DOHH2 (cell line): ENCODE data around the gene SKAP2.
A peak's percentile ranks its signal among the peaks of the same experiment; 100 is the strongest.

Experiments
- H3F3A ChIP-seq: fragments of 200-600 bp; sonication (generic), shearing (Covaris generic); 2 replicates; pipeline ENCODE4 v1.6.0; 2016; ENCODE audit warnings: antibody characterized with exemption, mild to moderate bottlenecking; ENCODE audit not compliant: control insufficient read depth, insufficient read depth
- H3K27ac ChIP-seq: fragments of 200-600 bp; sonication (generic); 2 replicates; pipeline ENCODE4 v1.5.1; 2014; ENCODE audit warnings: low read depth, mild to moderate bottlenecking, low read length, moderate library complexity
- H3K27me3 ChIP-seq: fragments of 200-600 bp; sonication (generic); 2 replicates; pipeline ENCODE4 v1.6.1; 2014; ENCODE audit warnings: mild to moderate bottlenecking, low read length, mixed read lengths; ENCODE audit not compliant: control insufficient read depth
- H3K36me3 ChIP-seq: fragments of 200-600 bp; sonication (generic); 2 replicates; pipeline ENCODE4 v1.6.1; 2014; ENCODE audit warnings: mild to moderate bottlenecking, low read length, moderate library complexity, mixed read lengths; ENCODE audit not compliant: control insufficient read depth
- H3K4me1 ChIP-seq: fragments of 200-600 bp; sonication (generic); 2 replicates; pipeline ENCODE4 v1.6.1; 2014; ENCODE audit warnings: mild to moderate bottlenecking, low read length, mixed read lengths; ENCODE audit not compliant: control insufficient read depth
- H3K4me2 ChIP-seq: fragments of 200-600 bp; sonication (generic); 2 replicates; pipeline ENCODE4 v1.6.0; 2014; ENCODE audit warnings: mild to moderate bottlenecking, low read length, moderate library complexity
- H3K4me3 ChIP-seq: fragments of 200-600 bp; sonication (generic); 2 replicates; pipeline ENCODE4 v1.5.1; 2014; ENCODE audit warnings: mild to moderate bottlenecking, low read length, mixed read lengths
- H3K79me2 ChIP-seq: fragments of 200-600 bp; sonication (generic); 2 replicates; pipeline ENCODE4 v1.6.1; 2014; ENCODE audit warnings: mild to moderate bottlenecking, low read length, mixed read lengths; ENCODE audit not compliant: control insufficient read depth
- H3K9me2 ChIP-seq: fragments of 200-600 bp; sonication (generic); replicated peaks from 2 replicates; pipeline ENCODE4 v1.6.1; 2014; ENCODE audit warnings: mild to moderate bottlenecking, low read length, mixed read lengths; ENCODE audit not compliant: control insufficient read depth
- H3K9me3 ChIP-seq: fragments of 200-600 bp; sonication (generic); 2 replicates; pipeline ENCODE4 v1.6.1; 2014; ENCODE audit warnings: antibody characterized with exemption, low read length, mixed read lengths; ENCODE audit not compliant: control insufficient read depth, insufficient read depth
- H4K20me1 ChIP-seq: fragments of 200-600 bp; sonication (generic); 2 replicates; pipeline ENCODE4 v1.6.0; 2014; ENCODE audit warnings: low read depth, mild to moderate bottlenecking, antibody characterized with exemption, low read length, moderate library complexity; ENCODE audit not compliant: control insufficient read depth, insufficient read depth
- EZH2phosphoT487 ChIP-seq: fragments of 200-600 bp; sonication (generic); IDR thresholded peaks from 2 replicates; pipeline ENCODE4 v1.6.1; 2017; ENCODE audit warnings: borderline replicate concordance, mild to moderate bottlenecking, antibody characterized with exemption, low read length, moderate library complexity, mixed read lengths
- TF ChIP-seq, protein P1 (sequence below): fragments of 200-600 bp; sonication (generic); IDR thresholded peaks from one replicate; pipeline ENCODE4 v1.5.1; 2014; ENCODE audit warnings: antibody characterized with exemption, mild to moderate bottlenecking, low read depth, low read length; ENCODE audit not compliant: poor library complexity, severe bottlenecking

The SKAP2 gene

DNA sequence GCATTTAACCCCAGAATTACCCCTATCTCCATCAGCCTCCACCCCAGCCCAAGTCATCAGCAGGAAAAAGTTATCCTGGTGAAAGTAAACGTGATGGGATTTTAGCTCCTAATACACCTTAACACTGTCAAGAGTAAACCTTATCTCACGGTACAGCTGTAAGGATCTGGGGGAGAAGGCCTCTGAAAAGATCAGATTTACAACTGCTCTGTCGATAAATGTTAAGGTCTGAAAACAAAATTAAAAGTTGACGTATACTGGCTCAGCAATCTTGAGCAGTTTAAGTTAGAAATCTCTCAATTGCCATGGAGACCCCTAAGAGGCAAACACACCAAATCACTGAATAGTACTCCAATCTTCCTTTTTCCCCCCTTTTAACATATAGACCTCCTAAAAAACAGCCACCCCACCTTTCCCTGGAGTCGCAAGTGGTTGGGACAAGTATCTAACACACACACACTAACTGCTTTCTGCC is 6.1 kb downstream of the SKAP2 start:
- Histone ChIP-seq H3K4me1 (peaks cover 67% of the 10 kb centered on the region), H3K27me3 (no peaks in the 10 kb centered on the region), H3K9me3 (no peaks in the 10 kb centered on the region), H3K27ac (no peak overlapping the region), H3F3A (peaks cover 11% of the 10 kb centered on the region), H3K79me2 (peaks cover 67% of the 10 kb centered on the region), H3K4me2 (peak overlapping the region; percentile 60), H4K20me1 (no peaks in the 10 kb centered on the region), H3K9me2 (no peaks in the 10 kb centered on the region), H3K36me3 (peaks cover 4% of the 10 kb centered on the region), H3K4me3 (peak overlapping the region; percentile 37)
- TF ChIP-seq EZH2phosphoT487: no peak
- TF ChIP-seq, protein P1, sequence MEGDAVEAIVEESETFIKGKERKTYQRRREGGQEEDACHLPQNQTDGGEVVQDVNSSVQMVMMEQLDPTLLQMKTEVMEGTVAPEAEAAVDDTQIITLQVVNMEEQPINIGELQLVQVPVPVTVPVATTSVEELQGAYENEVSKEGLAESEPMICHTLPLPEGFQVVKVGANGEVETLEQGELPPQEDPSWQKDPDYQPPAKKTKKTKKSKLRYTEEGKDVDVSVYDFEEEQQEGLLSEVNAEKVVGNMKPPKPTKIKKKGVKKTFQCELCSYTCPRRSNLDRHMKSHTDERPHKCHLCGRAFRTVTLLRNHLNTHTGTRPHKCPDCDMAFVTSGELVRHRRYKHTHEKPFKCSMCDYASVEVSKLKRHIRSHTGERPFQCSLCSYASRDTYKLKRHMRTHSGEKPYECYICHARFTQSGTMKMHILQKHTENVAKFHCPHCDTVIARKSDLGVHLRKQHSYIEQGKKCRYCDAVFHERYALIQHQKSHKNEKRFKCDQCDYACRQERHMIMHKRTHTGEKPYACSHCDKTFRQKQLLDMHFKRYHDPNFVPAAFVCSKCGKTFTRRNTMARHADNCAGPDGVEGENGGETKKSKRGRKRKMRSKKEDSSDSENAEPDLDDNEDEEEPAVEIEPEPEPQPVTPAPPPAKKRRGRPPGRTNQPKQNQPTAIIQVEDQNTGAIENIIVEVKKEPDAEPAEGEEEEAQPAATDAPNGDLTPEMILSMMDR: no peak

DNA sequence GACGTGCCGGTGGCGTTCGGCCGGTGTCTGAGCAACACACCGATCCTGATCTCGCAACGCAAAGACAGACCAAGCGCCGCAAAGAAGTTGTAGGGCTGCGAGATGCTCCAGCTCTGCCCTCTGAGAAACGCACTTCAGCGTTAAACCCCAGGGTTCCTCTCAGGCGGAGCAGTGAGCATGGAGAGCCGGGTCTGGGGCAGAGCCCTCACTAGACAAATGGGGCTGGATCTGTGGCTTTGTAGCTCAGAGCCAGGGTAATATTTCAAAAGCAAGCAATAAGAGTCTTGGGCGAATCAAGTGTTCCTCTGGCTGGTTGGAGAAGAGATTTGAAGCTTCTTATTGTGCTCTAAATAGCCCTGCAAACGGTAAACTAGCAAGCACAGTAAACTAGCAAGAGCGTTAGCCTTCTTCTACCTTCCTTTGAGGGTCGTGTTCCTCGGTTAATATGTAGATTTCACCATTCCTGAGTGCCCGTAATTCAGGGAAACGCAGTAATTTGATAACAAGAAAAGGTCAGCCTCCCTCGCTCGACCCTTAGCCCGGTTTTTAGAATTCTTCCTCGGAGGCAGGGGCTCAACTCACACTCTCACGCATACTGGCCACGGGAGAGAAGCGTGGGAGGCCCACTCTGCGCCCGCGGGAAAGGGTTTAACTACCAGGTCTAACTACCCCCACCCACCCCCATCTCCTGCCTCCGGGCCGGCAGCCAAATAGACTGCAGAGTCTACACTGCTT is 6.7 kb downstream of the SKAP2 start:
- Histone ChIP-seq H3K27ac (no peak overlapping the region), H3K4me2 (peak overlapping the region; percentile 60), H3K36me3 (peaks cover 8% of the 10 kb centered on the region), H3K9me3 (no peaks in the 10 kb centered on the region), H3F3A (peaks cover 5% of the 10 kb centered on the region; the same call in 1 of the 2 replicates), H3K4me3 (peak overlapping the region; percentile 37), H3K79me2 (peaks cover 61% of the 10 kb centered on the region), H3K4me1 (peaks cover 61% of the 10 kb centered on the region), H4K20me1 (no peaks in the 10 kb centered on the region), H3K9me2 (no peaks in the 10 kb centered on the region), H3K27me3 (no peaks in the 10 kb centered on the region)
- TF ChIP-seq, protein P1: no peak
- no peak for TF ChIP-seq EZH2phosphoT487

DNA sequence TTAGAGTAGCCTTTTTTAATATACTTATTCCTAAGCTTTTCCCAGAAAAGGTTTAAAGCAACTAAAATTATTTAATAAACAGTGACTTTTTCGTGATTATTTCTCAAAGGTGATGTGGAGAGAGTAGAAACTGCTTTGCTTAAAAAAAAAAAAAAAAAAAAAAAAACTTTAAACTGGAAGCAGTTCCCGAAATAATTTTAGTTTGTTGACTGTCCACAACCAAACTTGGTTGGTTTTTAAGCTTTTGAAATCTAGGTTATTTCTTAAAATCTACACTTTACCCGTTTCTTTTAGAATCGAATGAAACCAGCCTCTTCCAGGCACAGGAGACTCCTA is 7.3 kb downstream of the SKAP2 start:
- H3K4me3 ChIP-seq: peak overlapping the region; percentile 37
- H3K9me2 ChIP-seq: no peaks in the 10 kb centered on the region
- peaks cover 12% of the 10 kb centered on the region for H3K36me3 ChIP-seq
- H3K9me3 ChIP-seq: no peaks in the 10 kb centered on the region
- 0 out of 2 replicates have a peak, but pooled peaks cover 4% of the 10 kb centered on the region for H3F3A ChIP-seq
- H3K27me3 ChIP-seq: no peaks in the 10 kb centered on the region
- no peak overlapping the region for H3K27ac ChIP-seq
- peaks cover 56% of the 10 kb centered on the region for H3K4me1 ChIP-seq
- peaks cover 56% of the 10 kb centered on the region for H3K79me2 ChIP-seq
- peak overlapping the region; percentile 60 for H3K4me2 ChIP-seq
- TF ChIP-seq, protein P1: no peak
- TF ChIP-seq EZH2phosphoT487: no peak
- H4K20me1 ChIP-seq: no peaks in the 10 kb centered on the region
